D341Med (cell line): ENCODE measurements around the gene PER2.
"Not testable (repeated sequence)": the region's sequence is repeated elsewhere in the genome, so short reads cannot be mapped to it uniquely, and the experiment has no call there.

ENCODE experiments used
- DNase-seq: peaks from one replicate; pipeline ENCODE4 v3.0.0; 2012; ENCODE audit warnings: low spot score

PER2 gene

GRCh38 chr2:238286095-238286494 lies 2.3 kb downstream of the PER2 start:
- no peak for DNase-seq

- no peak for DNase-seq
Measured at GRCh38 chr2:238285653-238286082, 2.7 kb downstream of the PER2 start.

GRCh38 chr2:238284802-238285515 lies 3.5 kb downstream of the PER2 start:
- DNase-seq, result no peak

DNA sequence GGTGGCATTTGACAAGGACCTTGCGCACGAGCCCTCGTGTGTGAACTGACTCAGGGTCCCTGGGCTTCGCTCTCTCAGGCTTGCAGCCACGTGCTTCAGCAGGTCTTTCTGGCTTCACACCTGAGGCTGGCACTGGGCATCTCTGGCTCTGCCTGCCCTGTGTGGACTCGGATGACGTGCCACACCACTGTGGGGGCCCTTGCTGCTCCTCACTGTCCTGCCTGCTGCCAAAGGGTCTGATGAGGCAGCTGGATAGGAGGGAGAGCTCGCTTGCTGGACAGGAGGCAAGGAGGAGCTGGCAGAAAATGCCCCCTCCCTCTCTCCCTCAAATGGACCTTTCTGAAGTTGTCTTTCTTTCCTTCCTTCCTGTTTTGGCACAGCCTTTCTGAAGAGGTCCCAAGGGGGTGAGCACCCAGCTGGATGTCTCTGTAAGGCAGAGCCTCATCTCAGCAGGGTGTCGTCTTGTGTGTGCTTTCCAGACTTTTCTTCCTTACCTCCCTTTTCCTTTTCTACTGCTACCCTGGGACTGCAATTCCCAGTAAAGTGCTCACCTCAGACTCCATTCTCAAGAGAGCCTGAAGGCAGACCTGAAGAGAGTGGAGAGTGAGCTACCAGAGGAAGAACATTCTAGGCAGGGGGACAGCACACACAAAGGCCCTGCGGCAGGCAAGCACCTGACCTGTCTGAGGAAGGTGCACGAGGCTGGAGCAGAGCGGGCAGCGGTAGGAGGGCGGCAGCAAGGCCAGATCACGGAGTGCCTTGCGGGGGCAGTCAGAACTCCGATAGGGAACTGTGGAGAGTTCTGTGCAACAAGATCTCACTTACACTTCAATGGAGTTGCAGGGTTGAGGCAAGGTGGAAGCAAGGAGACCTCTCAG lies 5.3 kb downstream of the PER2 start:
- DNase-seq, result no peak

GRCh38 chr2:238281826-238282480 lies 6.5 kb downstream of the PER2 start:
- no peak for DNase-seq

- no peak for DNase-seq
Measured at GRCh38 chr2:238280083-238280825, 8.2 kb downstream of the PER2 start.

DNA sequence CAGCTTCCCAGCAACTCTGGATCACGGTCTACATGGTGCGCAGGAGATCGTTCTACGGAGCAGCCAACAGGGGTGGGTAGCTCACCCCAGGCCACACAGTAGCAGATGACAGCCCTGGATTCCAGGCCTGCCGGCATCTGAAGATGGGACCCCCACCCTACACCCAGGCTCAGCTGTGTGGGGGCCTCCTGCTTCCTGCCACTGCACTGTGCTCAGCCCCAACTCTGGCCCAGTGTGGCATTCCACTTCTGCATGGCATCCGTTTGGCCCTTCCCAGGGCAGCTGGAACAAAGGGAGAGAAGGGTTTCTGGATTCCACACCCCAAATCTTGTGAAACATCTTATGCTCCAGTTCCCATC lies 9.1 kb downstream of the PER2 start:
- no peak for DNase-seq

- no peak for DNase-seq
Measured at GRCh38 chr2:238278626-238279323, 9.6 kb downstream of the PER2 start.

DNA sequence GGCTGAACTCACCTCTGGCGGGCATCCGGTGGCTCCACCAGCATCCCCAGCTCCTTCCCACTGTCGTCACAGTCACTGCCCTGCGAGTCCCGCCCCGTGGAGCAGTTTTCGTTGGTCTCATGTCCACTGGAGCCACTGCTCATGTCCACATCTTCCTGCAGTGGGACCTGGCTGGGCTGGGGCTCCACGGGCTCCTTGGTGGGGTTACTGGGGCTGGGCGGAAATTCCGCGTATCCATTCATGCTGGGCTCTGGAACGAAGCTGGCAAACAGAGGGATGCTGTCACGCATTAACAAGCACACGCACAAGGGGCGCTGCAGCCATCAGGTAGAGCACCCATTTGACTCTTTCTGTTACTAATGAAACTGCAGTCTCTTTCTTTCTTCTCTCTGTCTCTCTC lies 10.7 kb downstream of the PER2 start:
- no peak for DNase-seq

DNA sequence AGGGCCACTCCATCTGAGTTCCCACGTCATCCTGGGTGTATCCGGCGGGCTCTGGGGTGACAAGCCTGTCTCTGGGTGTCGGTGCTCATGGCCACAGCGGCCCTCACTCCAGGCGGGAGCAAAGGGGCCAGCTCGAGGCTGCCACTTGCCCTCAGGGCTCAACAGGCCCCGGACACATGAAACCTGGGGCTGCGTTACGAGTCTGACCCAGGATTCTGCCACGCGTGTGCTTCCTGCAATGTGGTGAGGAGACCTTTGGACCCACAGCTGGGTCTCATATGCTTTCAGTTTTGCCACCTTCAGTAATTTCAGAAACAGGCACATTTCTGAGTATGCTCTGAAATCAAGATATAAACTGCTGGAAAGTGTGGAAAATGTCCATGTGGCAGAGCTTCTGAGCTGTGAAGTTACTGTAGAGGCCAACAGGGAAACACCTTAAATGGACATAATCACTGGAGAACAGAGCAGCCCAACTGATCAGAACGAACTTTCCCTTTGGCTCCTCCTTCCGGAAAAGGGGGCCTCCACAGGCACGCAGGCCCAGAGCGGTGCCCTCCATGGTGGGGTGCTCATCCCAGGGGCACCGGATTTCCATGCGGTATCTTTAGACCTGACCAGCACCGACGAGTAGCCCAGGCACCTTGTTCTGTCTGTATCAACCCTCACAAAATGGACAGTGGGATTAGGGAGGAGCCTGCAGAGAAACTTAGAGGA lies 14.1 kb downstream of the PER2 start:
- DNase-seq, result no peak

GRCh38 chr2:238273433-238273832 lies 15.0 kb downstream of the PER2 start:
- DNase-seq, result not testable (repeated sequence)

DNA sequence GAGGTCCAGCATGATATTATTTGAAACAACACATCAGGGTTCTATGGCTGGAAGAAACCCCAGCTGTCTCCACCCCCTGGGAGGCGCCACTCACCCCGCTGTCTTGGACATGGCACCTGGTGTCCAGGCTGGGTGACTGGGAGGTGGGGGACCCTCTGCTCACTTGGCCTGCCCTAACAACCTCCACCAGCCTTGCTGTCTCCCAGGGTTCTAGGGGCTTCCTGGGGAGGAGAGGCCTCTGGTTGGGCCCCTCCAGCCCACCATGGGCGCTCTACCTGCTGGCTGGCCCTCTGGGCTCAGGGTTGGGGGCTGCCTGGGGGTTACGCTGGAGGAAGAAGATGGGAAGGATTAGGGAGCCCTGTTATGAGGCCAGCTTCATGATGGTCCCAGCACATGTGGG lies 16.3 kb downstream of the PER2 start:
- no peak for DNase-seq

DNA sequence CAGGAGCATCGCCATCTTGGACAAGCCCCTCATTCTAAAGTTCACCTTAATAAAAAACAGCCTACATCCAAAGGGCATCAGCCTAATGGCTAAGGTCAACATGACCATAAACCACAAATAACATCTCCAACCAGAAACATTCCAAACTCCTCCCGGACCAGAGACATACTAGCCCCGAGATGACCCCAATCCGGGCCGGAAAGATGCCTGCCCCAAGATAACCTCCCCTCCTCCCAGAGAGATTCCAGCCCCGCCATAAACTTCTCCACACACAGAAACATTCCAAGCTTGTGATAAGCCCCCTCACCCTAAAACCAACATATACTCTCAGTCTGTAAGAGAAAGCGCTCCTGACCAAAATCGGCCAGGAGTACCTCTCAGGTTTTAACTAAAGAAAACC lies 16.7 kb downstream of the PER2 start:
- DNase-seq, result not testable (repeated sequence)

DNA sequence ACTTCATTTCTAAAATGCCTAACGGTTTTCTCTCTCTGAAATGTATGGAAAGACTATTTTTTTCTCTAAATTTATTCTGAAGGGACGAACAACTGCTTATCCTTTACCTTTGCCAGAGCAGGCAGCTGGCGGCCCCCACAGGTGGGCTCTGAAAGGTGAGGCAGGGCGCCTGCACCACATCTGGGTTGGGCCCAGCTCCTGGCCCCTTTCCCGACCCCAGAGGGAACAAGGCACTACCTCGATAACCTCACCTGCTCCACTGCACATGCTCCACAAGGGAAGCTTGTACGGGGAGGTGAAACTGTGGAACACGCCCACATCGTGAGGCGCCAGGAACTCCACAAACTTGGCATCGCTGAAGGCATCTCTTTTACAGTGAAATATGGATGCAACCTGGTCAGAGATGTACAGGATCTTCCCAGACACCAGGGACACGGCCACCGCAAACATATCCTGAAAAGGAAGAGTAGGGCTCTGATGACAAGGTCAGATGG lies 17.3 kb downstream of the PER2 start:
- DNase-seq, result no peak

DNA sequence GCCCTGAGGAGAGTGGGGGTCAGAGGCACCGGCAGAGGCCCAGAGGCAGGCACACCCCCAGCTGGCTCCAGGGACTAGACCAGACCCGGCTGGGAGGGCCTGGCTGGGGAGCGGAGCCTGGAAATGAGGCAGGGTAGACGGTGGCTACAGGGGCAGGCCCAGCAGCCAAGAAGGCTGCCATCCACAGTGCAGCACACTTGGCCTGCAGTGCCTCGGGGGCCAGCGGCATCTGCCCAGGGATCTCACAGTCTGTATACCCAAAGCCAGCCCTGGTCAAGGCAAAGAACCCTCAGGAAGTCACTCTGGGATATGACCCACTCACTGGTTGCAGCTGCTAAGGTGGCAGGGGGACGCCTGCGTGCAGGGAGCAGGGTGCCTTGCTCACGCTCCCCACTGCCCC lies 17.8 kb downstream of the PER2 start:
- no peak for DNase-seq

GRCh38 chr2:238269741-238270140 lies 18.7 kb downstream of the PER2 start:
- DNase-seq, result no peak

DNA sequence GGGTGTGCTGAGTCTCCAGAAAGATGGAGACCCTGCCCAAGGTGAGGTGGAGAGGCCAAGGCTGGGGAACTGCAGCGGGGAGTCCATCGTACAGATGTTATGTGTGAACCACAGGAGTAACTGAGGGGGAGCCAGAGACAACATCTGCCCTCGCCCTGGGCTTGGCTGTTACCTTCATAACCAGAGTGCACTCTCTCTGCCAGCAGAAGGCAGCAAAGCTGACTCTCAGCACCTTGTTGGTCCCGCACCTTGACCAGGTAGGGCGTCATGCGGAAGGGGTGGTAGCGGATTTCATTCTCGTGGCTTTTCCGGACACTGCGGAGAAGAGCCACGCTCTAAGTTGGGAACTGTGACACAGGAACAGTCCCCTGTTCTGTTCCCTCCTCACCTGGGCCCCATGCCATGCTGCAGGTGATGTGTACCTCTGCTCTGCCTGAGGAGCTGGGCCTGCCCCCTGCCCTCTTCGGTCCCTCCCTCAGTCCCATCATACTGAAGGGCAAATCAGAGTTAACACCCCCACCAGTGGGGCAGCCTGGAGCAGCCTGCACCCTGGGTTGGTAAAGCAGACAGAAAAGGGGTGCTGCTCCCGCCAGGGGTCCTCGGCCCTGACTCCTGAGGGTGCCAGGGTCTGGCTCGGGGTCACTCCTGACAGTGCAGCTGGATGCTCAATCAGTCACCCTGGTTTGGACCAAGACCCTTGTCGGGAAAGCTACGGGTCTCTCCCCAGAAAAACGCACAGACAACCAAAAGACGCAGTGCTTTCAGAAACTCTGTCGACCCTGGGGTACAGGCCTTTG lies 20.3 kb downstream of the PER2 start:
- no peak for DNase-seq

DNA sequence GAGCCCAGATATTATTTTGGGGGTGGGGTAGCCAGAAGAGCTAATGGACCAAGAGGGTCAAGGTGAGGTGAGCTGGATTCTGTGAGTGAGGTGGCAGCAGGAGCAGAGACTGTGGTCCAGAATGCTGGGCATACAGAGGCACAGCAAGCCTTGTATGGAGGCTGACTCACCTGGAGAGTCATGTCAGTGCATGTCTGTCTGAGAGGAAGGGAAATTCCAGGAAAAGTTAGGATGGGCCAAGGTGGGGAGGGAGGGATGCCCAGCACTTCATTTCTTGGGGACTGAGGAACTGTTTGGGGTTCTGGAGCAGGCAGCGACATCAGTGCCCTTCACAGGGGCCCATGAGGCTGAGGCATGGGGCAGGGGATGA lies 21.1 kb downstream of the PER2 start:
- DNase-seq, result no peak

DNA sequence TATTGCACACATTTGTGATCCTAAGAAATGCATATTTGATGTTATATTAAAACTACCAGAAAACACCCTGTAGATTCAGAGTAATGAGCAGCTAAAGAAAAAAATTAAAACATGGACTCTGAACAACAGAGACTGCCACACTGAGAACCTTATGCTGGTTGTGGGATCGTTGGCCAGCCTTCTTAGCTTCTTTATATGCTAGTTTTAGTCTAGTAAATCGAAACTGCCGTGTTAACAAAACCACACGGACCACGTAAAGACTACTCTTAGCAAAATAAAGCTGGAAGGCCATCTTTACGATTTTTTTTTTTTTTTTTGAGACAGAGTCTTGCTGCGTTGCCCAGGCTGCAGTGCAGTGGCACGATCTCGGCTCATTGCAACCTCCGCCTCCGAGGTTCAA lies 22.8 kb downstream of the PER2 start:
- no peak for DNase-seq

DNA sequence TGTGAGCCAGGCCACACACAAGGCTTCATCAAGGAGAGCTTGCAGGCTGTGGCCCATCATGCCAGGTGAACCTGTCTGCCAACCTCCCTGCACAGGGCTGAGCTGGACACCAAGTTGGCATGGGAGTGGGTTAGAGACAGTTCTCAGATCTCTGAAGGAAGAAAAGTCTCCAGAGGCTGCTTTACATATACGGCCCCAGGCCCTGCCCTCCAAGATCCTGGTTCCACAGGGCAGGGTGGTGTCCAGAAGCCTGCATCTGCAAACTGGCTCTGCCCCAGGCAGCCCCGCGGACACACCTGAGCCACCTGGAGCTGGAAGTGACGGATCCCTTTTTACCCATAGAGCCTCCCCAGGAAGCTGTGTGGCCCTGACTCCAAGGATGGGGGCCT lies 24.3 kb downstream of the PER2 start:
- no peak for DNase-seq
